ENCODE results near the gene PKNOX2. TPM values are rescaled to one million over a fixed set of nuclear protein-coding genes. Genes with fewer than 3 reads are reported as not detected.

PKNOX2 gene
- total RNA-seq, 3 donors from 2014 or later (not counting 1 experiment from before 2014, with no cell fraction given) = not detected

DNA sequence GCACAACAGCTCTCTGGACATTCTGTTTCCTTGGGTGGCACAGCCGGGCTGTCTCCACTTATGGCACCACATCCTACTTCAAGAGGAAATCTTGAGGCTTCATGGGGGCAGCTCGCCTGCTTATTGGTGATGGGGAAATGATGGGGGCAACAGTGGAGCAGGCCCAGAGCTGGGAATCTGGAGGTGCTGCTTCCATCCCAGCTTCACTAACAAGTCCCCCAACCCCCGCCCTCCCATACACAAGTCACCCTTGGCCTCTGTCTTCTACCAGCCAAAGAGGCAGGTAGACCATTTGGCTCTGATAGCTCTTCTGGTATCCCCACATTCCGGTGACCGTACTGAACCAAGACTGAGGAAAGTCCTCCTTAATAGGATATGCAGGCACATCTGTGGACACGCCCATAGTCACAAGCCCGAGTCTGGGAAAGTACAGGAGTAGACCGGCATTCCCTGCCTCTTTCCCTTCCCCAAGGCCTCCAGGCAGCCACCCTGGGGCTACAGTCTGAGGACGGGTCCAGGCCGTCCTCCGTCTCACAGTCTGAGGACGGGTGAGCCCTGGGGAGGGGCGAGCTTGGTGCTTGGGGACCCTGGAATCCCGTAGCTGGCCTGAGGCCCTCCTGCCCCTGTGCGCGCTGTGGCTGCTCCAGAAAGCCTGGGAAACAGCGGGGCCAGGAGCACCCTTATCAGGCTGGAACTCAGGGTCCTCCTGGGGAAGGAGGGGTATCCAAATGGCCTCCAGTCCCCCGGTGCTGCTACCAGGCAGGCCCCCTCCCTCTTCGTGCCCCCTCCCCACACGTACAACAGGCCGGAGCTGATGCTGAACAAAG, 185.9 kb downstream of the PKNOX2 start:
- intact Hi-C loops (cut with micrococcal nuclease) = no loop called here
- WGBS (ENCODE audit: insufficient coverage) = 90% methylated on average over 20 of the region's 21 CpGs
- H3K36me3 ChIP-seq (ENCODE audit: control insufficient read depth, insufficient read depth, low read length) = no peaks in the 10 kb centered on the region
- no peaks in the 10 kb centered on the region for H3K9me3 ChIP-seq (ENCODE audit: control insufficient read depth, insufficient read depth, low read length)
- H3K27me3 Mint-ChIP-seq (ENCODE audit: low read depth in 2 of 2) = peaks cover 3 to 21% of the 10 kb centered on the region in 2 donors
- H3K4me1 ChIP-seq (ENCODE audit: control insufficient read depth, insufficient read depth, low read length) = no peaks in the 10 kb centered on the region
- DNase-seq (no peak), ATAC-seq (no peak)
- no peaks in the 10 kb centered on the region for H3K27me3 ChIP-seq (ENCODE audit: control insufficient read depth, insufficient read depth, low read length)
- no peaks in the 10 kb centered on the region for H3K9me3 Mint-ChIP-seq
- no peak overlapping the region for H3K4me3 Mint-ChIP-seq
- H3K27ac Mint-ChIP-seq = no peak overlapping the region
- H3K4me3 ChIP-seq (ENCODE audit: low read length) = no peak overlapping the region
- peaks cover 0 to 8% of the 10 kb centered on the region in 2 donors for H3K4me1 Mint-ChIP-seq
- TF ChIP-seq, protein P1, sequence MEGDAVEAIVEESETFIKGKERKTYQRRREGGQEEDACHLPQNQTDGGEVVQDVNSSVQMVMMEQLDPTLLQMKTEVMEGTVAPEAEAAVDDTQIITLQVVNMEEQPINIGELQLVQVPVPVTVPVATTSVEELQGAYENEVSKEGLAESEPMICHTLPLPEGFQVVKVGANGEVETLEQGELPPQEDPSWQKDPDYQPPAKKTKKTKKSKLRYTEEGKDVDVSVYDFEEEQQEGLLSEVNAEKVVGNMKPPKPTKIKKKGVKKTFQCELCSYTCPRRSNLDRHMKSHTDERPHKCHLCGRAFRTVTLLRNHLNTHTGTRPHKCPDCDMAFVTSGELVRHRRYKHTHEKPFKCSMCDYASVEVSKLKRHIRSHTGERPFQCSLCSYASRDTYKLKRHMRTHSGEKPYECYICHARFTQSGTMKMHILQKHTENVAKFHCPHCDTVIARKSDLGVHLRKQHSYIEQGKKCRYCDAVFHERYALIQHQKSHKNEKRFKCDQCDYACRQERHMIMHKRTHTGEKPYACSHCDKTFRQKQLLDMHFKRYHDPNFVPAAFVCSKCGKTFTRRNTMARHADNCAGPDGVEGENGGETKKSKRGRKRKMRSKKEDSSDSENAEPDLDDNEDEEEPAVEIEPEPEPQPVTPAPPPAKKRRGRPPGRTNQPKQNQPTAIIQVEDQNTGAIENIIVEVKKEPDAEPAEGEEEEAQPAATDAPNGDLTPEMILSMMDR (IDR thresholded peaks at IDR 0.05) = no peak
- no peak overlapping the region for H3K27ac ChIP-seq (ENCODE audit: low read length)
- H3K36me3 Mint-ChIP-seq = no peaks in the 10 kb centered on the region

DNA sequence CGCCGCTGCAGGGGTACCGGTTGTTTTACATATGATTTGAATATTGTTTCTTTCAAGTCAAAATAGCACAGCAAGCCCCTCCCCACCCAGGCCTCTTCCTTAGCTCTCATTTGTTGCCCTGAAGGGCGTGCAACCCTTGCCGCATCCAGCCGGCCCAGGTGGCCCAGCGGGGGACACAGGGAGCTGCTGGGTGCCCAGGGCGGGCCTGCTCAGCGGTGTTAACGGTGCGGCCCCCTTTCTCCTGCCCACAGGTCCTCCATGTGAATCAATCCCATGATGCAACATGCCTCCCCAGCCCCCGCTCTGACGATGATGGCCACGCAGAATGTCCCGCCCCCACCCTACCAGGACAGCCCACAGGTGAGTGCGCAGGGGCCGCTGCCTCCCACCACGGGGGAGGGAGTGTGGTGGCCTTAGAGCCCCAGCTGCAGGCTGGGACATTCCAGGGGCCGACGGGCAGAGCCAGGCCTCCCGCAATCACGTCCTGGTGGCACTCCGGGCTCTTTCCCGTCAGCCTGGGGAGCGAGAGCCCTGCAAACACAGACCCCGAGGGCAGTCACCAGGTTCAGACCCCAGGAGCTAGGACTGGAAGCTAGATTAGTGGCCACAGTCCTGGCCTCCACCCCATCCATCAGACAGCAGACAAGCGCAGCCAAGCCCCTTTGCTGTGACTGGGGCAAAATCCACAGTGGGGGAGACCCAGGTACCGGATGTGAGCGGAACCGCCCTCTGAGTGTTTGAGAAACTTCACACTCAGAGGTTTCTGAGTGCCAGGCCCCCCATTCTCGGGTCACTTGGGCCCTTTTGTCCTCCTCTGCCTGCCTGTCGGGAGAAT, 186.7 kb downstream of the PKNOX2 start:
- Histone ChIP-seq H3K27me3 (ENCODE audit: control insufficient read depth, insufficient read depth, low read length) (no peaks in the 10 kb centered on the region), H3K36me3 (ENCODE audit: control insufficient read depth, insufficient read depth, low read length) (no peaks in the 10 kb centered on the region), H3K27ac (ENCODE audit: low read length) (no peak overlapping the region), H3K4me3 (ENCODE audit: low read length) (no peak overlapping the region), H3K9me3 (ENCODE audit: control insufficient read depth, insufficient read depth, low read length) (no peaks in the 10 kb centered on the region), H3K4me1 (ENCODE audit: control insufficient read depth, insufficient read depth, low read length) (no peaks in the 10 kb centered on the region)
- no peak overlapping the region for H3K27ac Mint-ChIP-seq
- ATAC-seq (no peak), DNase-seq (no peak)
- 87% methylated on average over 30 of the region's 32 CpGs for WGBS (ENCODE audit: insufficient coverage)
- no peaks in the 10 kb centered on the region for H3K36me3 Mint-ChIP-seq
- no peaks in the 10 kb centered on the region for H3K9me3 Mint-ChIP-seq
- TF ChIP-seq, protein P1 (IDR thresholded peaks at IDR 0.05) = no peak
- intact Hi-C loops (cut with micrococcal nuclease) = no loop called here
- H3K4me1 Mint-ChIP-seq = peaks cover 0 to 13% of the 10 kb centered on the region in 2 donors
- no peak overlapping the region for H3K4me3 Mint-ChIP-seq
- H3K27me3 Mint-ChIP-seq (ENCODE audit: low read depth in 2 of 2) = peaks cover 0 to 13% of the 10 kb centered on the region in 2 donors

DNA sequence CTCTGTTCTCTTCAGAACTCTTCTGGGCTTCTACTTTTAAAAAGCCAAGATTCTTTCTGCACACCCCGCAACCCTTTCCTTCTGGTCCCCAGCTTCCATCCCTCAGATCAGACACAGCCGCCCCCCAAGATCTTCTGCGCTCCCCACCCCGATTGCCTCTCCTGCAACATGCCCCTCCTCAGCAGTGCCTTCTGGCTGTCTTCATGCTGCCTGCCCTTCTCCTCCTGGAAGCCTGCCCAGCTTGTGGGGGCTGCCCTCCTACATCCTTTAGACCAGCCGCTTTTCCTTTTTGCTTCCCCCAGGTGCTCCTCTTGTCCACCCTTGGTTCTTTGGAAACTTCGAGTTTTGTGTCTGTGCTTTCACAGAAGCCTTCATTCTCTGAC, 187.3 kb downstream of the PKNOX2 start:
- TF ChIP-seq, protein P1 (IDR thresholded peaks at IDR 0.05) = no peak
- Mint-ChIP-seq H3K27ac (no peak overlapping the region), H3K9me3 (no peaks in the 10 kb centered on the region), H3K4me1 (peaks cover 0 to 13% of the 10 kb centered on the region in 2 donors), H3K36me3 (no peaks in the 10 kb centered on the region), H3K27me3 (ENCODE audit: low read depth in 2 of 2) (peaks cover 0 to 13% of the 10 kb centered on the region in 2 donors), H3K4me3 (no peak overlapping the region)
- H3K9me3 ChIP-seq (ENCODE audit: control insufficient read depth, insufficient read depth, low read length) = no peaks in the 10 kb centered on the region
- DNase-seq (no peak), ATAC-seq (no peak)
- intact Hi-C loops (cut with micrococcal nuclease) = no loop called here
- no peak overlapping the region for H3K4me3 ChIP-seq (ENCODE audit: low read length)
- no peaks in the 10 kb centered on the region for H3K36me3 ChIP-seq (ENCODE audit: control insufficient read depth, insufficient read depth, low read length)
- no peaks in the 10 kb centered on the region for H3K27me3 ChIP-seq (ENCODE audit: control insufficient read depth, insufficient read depth, low read length)
- 91% methylated on average over 6 of the region's 6 CpGs for WGBS (ENCODE audit: insufficient coverage)
- no peaks in the 10 kb centered on the region for H3K4me1 ChIP-seq (ENCODE audit: control insufficient read depth, insufficient read depth, low read length)
- H3K27ac ChIP-seq (ENCODE audit: low read length) = no peak overlapping the region

All from natural killer cell (primary cell).